Measurements from ENCODE around the gene TACR1. TPM values are rescaled to one million over a fixed set of nuclear protein-coding genes. Genes with fewer than 3 reads are reported as not detected.

The TACR1 gene
- total RNA-seq, 1 experiment from 2014 or later, result not detected

DNA sequence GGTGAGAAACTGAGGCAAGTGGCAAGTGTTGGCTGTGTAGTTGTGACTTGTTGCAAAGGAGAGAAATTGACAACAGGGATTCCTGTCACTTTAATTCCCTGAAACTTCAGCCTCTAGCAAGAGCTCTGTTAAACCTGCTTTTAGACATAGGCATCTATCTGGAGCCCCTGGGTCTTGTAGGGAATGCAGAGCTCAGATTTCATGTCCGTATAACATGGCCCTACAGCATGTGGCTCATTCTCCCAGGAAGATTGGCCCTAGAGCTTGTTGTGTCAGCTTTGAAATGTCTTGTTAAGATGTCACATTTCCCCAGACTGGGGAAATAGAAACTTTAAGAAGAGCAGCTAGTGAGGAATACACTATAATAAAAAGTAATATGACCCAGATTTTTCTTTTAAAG, 125.1 kb downstream of the TACR1 start:
- H3K27ac ChIP-seq (ENCODE audit: low read depth, low read length, poor library complexity, severe bottlenecking), result no peak overlapping the region
- DNase-seq (ENCODE audit: low spot score), result no peak
- H3K4me3 ChIP-seq (ENCODE audit: low read depth, low read length, poor library complexity, severe bottlenecking), result no peak overlapping the region
- intact Hi-C loops (cut with micrococcal nuclease; ENCODE audit: unreplicated experiment), result no loop called here
- no TSS peak for BruUV-seq (replicated peaks)
- no peaks in the 10 kb centered on the region for H3K27me3 ChIP-seq (replicated peaks; ENCODE audit: insufficient read depth, low read depth, low read length, poor library complexity)
- POLR2A ChIA-PET (ENCODE audit: low non-redundant PET), result no interaction called here
- no peak for TF ChIP-seq EZH2 (IDR thresholded peaks at IDR 0.05; ENCODE audit: borderline replicate concordance, low read depth, low read length, poor library complexity, severe bottlenecking)
- TF ChIP-seq, protein P1, sequence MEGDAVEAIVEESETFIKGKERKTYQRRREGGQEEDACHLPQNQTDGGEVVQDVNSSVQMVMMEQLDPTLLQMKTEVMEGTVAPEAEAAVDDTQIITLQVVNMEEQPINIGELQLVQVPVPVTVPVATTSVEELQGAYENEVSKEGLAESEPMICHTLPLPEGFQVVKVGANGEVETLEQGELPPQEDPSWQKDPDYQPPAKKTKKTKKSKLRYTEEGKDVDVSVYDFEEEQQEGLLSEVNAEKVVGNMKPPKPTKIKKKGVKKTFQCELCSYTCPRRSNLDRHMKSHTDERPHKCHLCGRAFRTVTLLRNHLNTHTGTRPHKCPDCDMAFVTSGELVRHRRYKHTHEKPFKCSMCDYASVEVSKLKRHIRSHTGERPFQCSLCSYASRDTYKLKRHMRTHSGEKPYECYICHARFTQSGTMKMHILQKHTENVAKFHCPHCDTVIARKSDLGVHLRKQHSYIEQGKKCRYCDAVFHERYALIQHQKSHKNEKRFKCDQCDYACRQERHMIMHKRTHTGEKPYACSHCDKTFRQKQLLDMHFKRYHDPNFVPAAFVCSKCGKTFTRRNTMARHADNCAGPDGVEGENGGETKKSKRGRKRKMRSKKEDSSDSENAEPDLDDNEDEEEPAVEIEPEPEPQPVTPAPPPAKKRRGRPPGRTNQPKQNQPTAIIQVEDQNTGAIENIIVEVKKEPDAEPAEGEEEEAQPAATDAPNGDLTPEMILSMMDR (conservative IDR thresholded peaks at IDR 0.05; ENCODE audit: low read depth, low read length), result no peak
- no peaks in the 10 kb centered on the region for H3K36me3 ChIP-seq (ENCODE audit: insufficient read depth, low read length, poor library complexity, severe bottlenecking)
- H3K4me1 ChIP-seq (ENCODE audit: insufficient read depth, low read length, poor library complexity, severe bottlenecking), result no peaks in the 10 kb centered on the region
- H3K9me3 ChIP-seq (ENCODE audit: low read depth, low read length, poor library complexity, severe bottlenecking), result no peaks in the 10 kb centered on the region
- CTCF ChIA-PET, result no interaction called here

DNA sequence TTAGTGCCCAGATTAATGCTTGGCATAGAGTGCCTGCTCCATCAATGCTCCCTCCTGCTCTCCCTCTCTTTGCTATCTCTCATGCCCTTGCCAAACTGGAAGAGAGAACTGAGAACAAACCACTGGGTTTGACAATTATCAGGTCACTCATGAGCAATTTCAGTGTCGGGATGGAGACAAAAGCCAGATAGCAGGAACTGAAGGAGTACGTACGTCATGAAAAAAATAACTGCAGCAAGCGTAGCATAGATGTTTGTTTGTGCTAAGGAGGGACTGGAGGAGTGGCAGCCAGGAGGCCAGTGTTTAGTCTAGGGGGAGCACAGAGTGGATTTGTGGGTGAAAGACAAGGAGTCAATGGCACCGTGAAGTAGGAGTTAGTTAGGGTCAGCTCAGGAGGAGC, 127.6 kb downstream of the TACR1 start:
- Histone ChIP-seq H3K27me3 (replicated peaks; ENCODE audit: insufficient read depth, low read depth, low read length, poor library complexity) (no peaks in the 10 kb centered on the region), H3K4me3 (ENCODE audit: low read depth, low read length, poor library complexity, severe bottlenecking) (no peak overlapping the region), H3K9me3 (ENCODE audit: low read depth, low read length, poor library complexity, severe bottlenecking) (no peaks in the 10 kb centered on the region), H3K27ac (ENCODE audit: low read depth, low read length, poor library complexity, severe bottlenecking) (no peak overlapping the region), H3K4me1 (ENCODE audit: insufficient read depth, low read length, poor library complexity, severe bottlenecking) (no peaks in the 10 kb centered on the region), H3K36me3 (ENCODE audit: insufficient read depth, low read length, poor library complexity, severe bottlenecking) (no peaks in the 10 kb centered on the region)
- intact Hi-C loops (cut with micrococcal nuclease; ENCODE audit: unreplicated experiment), result no loop called here
- no TSS peak for BruUV-seq (replicated peaks)
- ChIA-PET CTCF (no interaction called here), POLR2A (ENCODE audit: low non-redundant PET) (no interaction called here)
- TF ChIP-seq EZH2 (IDR thresholded peaks at IDR 0.05; ENCODE audit: borderline replicate concordance, low read depth, low read length, poor library complexity, severe bottlenecking), result no peak
- TF ChIP-seq, protein P1 (conservative IDR thresholded peaks at IDR 0.05; ENCODE audit: low read depth, low read length), result no peak
- no peak for DNase-seq (ENCODE audit: low spot score)

DNA sequence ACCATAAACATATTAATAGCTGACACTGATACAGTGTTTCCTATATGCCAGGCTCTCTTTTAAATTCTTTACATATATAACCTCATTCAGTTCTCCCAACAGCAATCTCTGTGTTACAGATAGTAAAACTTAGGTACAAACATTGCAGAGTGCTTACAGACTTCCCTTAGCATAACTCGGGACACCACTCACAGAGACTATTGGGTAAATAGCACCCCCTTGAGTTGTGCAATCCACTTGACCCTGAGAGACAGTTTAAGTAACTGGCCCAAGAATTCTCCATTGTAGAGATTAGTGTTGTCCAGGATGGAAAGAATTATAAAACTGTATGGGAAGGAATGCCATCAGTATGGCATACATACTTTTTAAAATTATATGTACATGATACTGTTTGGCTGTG, 130.8 kb downstream of the TACR1 start:
- Histone ChIP-seq H3K4me3 (ENCODE audit: low read depth, low read length, poor library complexity, severe bottlenecking) (no peak overlapping the region), H3K36me3 (ENCODE audit: insufficient read depth, low read length, poor library complexity, severe bottlenecking) (no peaks in the 10 kb centered on the region), H3K27ac (ENCODE audit: low read depth, low read length, poor library complexity, severe bottlenecking) (no peak overlapping the region), H3K4me1 (ENCODE audit: insufficient read depth, low read length, poor library complexity, severe bottlenecking) (no peaks in the 10 kb centered on the region), H3K9me3 (ENCODE audit: low read depth, low read length, poor library complexity, severe bottlenecking) (no peaks in the 10 kb centered on the region), H3K27me3 (replicated peaks; ENCODE audit: insufficient read depth, low read depth, low read length, poor library complexity) (no peaks in the 10 kb centered on the region)
- intact Hi-C loops (cut with micrococcal nuclease; ENCODE audit: unreplicated experiment), result no loop called here
- DNase-seq (ENCODE audit: low spot score), result no peak
- no peak for TF ChIP-seq EZH2 (IDR thresholded peaks at IDR 0.05; ENCODE audit: borderline replicate concordance, low read depth, low read length, poor library complexity, severe bottlenecking)
- TF ChIP-seq, protein P1 (conservative IDR thresholded peaks at IDR 0.05; ENCODE audit: low read depth, low read length), result no peak
- POLR2A ChIA-PET (ENCODE audit: low non-redundant PET), result no interaction called here
- no TSS peak for BruUV-seq (replicated peaks)
- CTCF ChIA-PET, result interaction anchor here (0.5 kb wide), 1 partner anchor 230 kb away, joined by 3 read pairs; no protein-coding TSS in a partner anchor

All from A673 (cell line).